COLO829 (cell line): ENCODE measurements around the gene ITGA7.
A peak's percentile ranks its signal among the peaks of the same experiment; 100 is the strongest.

Experiments
- DNase-seq: peaks from one replicate; pipeline ENCODE4 v3.0.0; 2012; ENCODE audit warnings: low spot score

The ITGA7 gene

DNA sequence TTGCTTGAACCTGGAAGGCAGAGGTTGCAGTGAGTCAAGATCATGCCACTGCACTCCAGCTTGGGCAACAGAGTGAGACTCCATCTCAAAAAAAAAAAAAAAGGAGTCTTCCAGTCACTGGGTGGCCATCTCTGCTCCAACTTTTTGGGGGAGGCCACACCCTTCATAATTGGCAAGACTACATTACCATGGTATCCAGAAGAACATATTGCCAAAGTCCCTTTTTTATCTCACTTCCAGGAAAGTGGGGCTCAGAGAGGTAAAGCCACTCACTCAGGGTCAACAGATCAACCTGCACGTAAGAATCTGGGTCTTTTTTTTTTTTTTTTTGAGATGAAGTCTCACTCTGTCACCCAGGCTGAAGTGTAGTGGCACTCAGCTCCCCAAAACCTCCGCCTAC lies 26.2 kb upstream of the ITGA7 start:
- no peak for DNase-seq

DNA sequence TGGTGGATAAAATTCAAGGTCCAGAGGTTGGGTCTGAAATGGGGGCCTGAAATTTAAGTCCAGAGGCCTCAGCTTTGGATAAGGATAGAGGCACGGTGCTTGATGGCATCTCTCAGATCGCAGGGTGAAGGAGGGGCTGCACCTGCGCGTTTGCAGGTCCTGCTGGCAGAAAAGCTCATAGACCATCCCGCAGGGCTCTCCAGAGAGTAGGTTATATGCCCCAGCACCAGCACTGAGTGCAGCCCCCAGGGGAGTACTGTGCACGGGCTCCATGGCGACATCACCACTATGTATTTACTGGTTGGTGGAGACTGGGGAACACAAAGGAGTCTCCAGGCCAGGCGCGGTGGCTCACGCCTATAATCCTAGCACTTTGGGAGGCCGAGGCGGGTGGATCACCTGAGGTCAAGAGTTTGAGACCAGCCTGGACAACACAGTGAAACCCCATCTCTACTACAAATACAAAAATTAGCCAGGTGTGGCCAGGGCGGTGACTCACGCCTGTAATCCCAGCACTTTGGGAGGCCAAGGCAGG lies 25.4 kb upstream of the ITGA7 start:
- no peak for DNase-seq

DNA sequence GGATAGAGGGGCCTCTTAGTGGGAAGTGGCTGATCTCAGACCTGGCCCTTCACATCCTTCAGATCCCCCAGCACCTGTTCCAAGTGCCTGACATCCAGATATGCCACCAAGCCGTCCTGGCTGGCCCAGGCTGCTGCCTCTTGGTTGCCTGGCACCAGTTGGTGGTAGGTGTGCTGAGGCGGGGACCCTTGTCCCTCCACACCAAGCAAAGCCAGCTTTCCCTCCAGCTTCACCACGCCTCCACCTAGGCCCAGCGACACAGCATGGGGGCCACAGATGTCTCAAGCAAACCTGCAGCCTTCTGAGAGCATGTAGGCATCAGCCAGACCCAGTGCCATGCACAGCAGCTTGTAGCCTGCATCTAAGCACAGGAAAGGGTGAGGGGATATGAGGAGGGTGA lies 24.6 kb upstream of the ITGA7 start:
- DNase-seq, result no peak

DNA sequence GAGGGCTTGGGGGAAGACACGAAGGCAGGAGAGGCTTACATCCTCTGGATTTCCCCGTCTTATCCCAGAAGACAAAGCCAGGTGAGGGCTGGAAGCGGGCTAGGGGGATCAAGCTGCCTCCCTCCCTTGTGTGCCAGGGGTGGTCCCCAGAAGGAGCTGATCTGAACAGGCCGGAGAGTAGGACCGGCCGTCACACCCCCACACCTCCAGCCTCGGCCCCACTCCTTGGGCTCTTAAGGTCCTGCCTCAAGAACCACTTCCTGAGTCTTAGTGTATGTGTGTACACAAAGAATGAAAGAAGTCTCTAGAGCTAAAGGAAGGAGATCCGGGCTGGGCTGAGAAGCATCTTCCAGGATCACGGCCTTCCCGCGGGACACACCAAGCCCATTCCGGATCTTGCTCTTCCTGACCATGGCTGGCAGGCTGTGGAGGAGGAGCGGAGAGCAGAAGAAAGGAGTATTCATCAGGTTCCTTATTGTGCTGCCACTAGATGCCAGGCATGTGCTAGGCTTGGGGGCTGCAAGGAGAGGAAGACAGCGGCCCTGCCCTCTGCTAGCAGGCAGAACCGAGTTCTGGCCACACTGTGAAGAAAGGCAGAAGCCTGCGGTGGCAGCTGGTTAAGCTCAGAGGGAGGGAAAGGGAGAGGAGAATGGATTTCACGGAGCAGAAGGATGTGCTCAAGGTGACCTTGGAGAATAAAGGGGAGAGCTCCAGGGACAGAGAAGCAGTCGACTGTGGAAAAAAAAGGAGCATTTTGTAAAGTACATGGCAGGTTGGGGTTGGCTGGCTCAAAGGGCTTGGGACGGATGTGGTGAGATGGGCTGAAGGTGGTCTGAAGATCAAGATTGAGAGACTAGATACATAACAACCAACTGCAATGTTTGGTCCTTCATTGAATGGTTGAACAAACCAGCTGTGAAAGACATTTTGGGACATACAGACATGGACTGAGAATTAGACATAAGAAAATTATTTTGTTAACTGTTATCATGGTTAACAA lies 22.4 kb upstream of the ITGA7 start:
- DNase-seq, result peak; percentile 77

DNA sequence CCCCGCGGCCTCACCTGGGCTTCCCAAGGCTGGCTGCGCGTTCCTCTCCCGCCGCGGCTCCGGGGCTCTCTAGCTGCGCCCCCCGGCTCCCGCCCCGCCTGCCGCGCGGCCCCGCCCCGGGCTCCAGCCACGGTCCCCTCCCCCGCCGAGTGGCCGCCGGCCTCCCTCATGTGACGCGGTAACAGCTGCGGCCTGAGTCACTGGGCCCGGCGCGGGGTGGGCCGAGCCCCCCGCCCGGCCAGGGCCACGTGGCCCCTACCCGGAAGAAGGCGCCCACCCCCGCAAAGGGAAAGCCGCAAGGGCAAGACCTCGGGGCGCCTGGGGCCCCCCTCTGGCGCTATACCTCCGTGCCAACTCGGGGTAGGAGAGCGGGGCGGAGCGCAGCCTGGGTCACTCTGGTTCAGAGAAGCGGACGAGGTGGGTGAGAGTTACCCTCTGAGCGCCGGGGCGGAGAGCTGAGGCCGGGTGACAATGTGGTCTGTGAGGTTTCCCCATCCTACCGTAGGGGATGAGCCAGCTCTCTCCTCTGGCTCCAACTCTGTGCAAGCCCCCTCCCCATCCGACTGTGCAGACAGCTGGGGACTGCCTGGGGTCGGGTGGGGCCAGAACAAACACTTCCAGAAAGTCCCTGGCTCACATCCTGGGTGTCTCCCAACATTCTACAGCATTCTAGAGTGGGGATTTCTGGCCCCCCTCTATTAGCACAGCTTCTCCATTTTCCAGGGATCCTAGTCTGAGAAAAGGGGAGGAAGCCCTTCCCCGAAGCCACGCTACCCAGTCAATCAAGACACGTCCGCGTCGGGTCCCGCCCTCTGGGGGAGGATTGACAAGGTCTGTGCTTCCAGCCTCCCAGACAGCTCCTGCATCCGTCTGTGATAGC lies 21.5 kb upstream of the ITGA7 start, which contains the start of gene CD63:
TSS of gene CD63 (minus strand) at position 71 of the 880 bp plus-strand sequence. CDS start 668 bp downstream, outside the sequence.
- peak; percentile 96 for DNase-seq

DNA sequence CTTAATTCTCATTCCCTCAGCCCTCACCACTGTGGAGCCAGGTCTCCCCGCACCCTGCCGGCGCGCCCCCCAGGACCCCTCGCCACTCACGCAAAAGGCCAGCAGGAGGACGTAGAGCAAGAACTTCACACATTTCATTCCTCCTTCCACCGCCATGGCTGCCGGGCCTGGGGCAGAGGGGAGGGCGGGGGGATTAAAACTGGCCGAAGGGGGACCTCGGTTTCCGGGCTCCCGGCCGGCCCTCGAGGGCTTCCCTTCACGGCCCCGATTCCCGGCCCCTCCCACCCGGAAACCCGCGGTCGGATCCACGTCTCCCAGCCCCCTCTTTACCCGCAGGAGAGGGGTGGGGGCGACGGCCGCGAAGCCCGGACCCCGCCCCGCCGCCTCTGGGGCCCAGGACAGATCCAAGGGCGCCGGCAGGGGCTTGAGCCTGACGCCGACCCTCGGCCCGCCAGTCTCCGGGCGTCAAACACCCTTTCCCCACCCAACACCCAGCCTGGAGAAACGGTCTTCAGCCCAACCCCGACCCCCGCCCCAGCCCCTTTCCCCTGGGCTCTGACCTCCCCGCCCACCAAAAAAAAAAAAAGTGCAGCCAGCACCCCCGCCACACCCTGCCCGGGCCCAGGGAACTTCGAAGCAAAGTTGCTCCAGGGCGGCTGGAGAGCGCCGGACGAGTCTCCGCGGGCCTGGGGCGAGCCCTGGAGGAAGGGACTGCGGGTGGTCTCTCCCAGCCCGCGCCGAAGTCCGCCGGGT lies 20.7 kb upstream of the ITGA7 start:
- DNase-seq, result no peak

DNA sequence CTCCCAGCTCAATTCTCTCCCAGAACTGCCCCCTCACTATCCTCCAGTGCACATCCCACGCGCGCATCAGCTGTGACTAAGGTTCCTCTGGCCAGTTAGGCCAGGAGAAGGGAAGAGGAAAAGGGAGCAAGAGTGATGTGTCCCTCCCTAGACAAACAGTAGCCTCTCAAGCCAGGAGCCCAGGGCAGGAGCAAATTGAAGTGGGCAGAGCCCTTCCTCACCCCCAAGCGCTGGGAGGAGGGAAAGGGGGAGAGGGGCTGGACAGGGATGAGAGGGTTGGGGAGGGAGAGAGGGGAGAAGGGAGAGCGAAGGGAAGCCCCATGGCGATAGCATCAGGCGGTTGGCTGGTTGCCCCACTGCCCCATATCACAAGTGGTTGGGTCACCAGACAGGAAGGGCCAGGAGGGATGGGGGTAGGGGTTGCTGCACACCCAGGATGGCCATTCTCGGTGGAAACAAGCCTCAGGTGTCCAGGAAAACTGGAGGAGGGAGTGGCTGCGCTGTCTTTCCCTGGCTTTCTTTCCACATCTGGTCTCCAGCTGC lies 20.0 kb upstream of the ITGA7 start:
- DNase-seq, result peak; percentile 63

DNA sequence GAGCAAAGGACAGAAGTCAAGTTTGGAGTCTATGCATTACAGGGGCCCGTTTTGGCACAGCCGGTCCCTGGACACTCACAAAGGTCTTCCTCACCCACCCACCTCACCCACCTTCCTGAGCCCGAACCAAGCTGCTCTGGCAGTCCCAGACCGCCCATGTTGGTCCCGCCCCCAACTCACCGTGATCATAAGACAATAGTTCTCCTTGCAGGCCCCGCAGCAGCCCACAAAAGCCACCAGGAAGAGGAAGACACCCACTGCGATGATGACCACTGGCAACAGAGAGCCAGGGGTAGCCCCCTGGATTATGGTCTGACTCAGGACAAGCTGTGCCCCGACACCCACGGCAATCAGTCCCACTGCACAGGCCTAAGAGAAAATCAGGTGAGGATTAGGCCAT lies 19.3 kb upstream of the ITGA7 start:
- no peak for DNase-seq

DNA sequence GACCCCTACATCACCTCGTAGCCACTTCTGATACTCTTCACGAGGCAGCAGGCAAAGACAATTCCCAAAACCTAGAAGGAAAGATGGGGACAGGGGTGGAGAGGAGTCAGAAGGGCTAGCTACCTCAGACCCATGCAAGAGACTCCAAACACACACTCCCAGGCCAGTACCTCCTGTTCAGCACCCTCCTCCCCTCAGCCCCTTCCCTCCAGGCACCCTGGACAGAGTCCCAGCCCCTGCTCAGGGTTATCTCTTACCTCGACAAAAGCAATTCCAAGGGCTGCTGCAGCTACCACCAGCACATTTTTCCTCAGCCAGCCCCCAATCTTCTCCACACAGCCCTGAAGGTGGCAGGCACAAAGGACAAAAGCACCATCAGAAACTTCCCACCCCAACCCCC lies 17.9 kb upstream of the ITGA7 start:
- DNase-seq, result no peak

DNA sequence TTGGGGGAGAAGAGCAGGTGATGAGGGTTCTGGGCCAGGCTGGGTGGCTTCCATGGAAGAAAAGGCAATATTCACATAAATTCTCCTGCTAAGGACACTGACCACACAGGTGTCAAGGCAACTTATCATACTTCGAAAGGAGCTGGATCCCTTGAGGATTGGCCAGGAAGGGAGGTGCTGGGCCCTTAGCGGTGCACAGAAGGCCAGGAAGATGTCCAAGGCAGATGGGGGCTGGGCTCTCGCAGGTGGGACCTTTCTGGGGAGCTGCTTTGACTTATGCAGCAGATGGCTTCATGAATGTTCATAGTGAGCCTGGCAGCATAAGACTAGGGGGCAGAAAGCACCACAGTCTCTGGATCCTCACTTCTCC lies 17.2 kb upstream of the ITGA7 start:
- DNase-seq, result no peak

DNA sequence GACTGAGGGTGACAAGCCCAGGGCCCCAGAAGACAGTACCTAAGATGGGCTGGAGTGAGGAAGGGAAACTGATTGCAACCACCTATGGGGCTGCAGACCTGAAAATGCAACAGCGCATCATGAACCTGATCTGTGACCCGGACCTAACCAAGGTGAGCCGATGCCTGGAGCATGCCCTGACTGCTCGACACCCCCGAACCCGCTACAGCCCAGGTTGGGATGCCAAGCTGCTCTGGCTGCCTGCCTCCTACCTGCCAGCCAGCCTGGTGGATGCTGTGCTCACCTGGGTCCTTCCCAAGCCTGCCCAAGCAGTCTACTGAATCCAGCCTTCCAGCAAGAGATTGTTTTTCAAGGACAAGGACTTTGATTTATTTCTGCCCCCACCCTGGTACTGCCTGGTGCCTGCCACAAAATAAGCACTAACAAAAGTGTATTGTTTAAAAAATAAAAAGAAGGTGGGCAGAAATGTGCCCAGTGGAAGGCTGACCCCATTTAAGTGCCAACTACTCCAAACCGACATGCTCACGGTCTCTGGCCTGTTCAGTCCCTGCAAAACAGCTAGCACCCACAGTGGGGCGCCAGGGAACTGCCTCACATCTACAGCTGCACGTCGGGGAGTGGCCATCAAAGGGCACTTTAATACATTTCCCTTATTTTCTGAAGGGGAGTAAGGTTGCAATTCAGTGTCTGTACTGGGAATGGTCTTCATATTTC lies 16.7 kb upstream of the ITGA7 start:
- no peak for DNase-seq

DNA sequence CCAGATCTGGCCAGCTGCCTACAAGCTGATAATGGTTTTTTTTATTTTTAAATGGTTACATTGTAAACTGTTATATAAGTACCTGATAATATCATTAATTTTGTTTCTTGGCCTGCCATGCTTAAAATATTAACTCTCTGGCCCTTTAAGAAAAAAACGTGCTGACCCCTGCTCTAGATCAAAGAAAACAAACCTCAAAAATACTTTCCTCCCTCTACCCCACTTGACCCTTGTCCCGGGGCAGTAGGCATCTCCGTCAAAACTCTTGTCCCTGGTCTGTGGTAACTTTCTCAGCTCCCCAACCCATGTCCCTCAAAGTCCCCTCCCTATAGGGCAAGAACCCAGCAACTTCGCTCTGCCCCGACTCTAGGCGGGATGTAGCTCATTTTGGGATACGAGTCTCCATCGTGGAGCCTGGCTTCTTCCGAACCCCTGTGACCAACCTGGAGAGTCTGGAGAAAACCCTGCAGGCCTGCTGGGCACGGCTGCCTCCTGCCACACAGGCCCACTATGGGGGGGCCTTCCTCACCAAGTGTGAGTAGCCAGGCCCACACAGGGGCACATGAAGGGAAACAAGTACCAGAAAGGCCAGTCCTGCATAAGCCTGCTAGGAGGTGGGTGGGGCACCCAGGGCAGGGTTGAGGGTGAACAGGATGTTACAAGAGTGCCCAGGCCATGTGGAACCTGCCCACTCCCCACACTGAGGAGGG lies 16.0 kb upstream of the ITGA7 start:
- no peak for DNase-seq

DNA sequence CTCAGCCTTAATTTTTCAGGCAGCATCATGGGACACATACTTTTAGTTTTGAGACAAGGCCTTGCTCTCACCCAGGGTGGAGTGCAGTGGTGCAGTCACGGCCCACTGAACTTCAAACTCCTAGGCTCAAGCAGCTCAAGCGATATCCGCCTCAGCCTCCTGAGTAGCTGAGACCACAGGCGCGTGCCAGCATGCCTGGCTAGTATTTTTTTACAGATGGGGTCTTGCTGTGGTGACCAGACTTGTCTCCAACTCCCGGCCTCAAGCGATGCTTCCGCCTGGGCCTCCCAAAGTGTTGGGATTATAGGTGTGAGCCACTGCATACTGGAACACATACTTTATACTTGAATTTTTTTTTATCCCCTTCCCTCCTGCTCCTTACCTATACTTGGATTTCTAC lies 15.2 kb upstream of the ITGA7 start:
- no peak for DNase-seq

DNA sequence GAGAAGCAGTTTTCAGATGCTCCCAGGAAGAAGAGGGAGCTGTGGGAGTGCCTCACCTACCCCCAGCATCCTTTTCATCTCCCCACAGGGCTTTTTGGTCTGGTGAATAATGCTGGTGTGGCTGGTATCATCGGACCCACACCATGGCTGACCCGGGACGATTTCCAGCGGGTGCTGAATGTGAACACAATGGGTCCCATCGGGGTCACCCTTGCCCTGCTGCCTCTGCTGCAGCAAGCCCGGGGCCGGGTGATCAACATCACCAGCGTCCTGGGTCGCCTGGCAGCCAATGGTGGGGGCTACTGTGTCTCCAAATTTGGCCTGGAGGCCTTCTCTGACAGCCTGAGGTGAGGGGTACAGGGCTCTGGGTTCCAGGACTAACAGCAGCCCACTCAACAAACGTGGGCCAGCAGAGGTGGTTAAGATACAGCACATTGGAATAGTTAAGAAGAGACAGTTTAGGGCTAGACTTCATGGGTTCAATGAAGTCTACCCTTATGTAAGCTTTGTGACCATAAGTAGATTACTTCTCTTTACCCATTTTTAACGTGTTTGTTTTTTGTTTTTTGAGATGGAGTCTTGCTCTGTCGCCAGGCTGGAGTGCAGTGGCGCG lies 14.0 kb upstream of the ITGA7 start:
- DNase-seq, result no peak

DNA sequence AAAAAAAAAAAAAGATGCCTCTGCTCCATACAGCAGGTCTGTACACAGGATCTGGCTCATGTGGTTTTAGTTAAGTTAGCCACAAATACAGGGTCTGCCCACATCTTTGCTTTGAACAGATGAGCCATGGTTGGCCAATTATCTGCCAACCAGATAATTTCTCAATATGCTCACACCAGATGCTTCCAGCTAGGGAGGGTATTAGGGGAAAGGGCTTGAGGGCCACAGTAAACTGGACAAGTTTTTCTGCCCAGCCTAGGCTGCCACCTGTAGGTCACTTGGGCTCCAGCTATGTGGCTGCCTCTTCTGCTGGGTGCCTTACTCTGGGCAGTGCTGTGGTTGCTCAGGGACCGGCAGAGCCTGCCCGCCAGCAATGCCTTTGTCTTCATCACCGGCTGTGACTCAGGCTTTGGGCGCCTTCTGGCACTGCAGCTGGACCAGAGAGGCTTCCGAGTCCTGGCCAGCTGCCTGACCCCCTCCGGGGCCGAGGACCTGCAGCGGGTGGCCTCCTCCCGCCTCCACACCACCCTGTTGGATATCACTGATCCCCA lies 13.3 kb upstream of the ITGA7 start:
- DNase-seq, result peak; percentile 76

DNA sequence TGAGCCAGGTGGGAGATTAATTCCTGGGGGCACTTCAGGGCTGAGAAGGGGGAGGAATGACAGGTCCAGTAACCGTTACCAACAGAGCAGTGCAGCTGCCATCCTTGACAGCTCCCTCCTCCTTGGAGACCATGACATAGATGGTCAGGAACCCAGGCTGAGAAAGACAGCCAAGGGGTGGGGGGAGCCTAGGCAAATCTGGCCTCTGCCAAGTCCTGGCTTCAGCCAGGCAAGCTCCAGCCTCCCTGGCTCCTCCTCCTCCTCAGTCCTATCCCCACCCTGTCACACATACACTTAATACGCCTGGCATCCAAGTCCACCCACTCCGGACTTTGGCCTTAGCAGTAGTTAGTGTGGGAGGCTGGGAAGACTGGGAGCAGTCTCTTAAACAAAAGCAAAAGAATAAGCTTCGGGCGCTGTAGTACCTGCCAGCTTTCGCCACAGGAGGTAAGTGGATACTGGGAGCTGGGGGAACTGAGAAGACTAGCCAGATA lies 12.4 kb upstream of the ITGA7 start, which contains the start of gene RDH5:
TSS of gene RDH5 (plus strand) at position 323 of the 494 bp plus-strand sequence. CDS start 792 bp downstream, outside the sequence.
- no peak for DNase-seq

DNA sequence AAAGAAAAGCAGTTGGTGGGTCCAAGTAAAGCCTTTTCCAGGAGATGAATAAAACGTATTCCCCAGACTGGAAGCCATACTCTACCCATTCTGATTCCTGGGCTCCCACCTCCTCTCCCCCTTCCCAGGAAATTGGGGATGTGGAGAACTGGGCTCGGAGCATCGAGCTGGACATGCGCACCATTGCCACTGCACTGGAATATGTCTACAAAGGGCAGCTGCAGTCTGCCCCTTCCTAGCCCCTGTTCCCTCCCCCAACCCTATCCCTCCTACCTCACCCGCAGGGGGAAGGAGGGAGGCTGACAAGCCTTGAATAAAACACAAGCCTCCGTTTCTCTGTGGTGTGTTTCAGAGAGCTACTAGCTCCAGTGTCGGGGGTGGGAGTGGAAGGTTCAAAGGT lies 11.7 kb upstream of the ITGA7 start:
- no peak for DNase-seq

DNA sequence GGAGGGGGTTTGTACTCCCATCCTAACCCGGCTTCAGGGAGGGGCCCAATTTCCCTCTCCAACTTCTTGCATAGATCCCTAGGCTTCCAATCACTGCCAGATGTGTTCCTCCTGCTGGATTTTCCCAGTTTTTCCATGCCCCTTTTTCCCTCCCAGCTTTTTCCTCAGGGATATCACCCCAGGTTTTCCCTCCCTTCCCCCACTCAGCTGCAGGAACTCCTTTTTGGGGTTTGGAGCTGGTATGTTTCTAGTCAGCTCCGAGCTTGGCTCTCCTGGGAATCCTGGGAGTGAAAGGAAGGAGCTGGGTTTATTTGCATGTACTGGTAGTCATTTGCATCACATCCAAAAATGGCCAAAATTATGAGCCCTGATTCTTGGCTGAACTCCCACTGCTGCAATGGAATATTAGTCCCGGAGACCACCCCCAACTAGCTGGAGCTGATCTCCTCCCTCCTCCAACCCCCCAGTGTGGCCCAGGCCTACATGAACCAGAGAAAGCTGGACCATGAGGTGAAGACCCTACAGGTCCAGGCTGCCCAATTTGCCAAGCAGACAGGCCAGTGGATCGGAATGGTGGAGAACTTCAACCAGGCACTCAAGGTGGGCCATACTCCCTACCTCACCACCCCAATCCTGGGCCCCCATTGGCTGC lies 11.0 kb upstream of the ITGA7 start:
- no peak for DNase-seq

DNA sequence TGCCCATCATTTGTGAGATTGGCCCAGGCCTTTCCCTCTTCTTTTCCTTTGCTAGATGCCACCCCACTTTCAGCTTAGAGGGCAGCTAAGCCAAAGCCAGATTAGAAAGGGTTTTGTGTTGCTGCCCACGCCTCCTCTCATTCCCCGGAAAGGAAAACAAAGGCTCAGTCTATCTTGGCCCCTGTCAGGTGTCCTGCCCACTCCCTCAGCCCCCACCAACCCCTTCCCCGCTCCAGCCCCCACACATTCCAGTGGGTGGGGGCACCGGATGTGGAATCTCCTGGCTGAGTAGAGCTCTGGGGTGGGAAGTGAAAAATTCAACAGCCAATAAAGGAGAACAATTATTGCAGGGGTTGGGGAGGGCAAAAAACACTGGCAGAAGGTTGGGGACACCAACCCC lies 10.3 kb upstream of the ITGA7 start:
- peak; percentile 89 for DNase-seq
